Stimulated activated CD8-positive, alpha-beta memory T cell treated with anti-CD3 and anti-CD28 coated beads, Interleukin-12 subunit alpha, Interleukin-12 subunit beta, amount 100 ng/mL, for 24 hours (primary cell): ENCODE data around the gene RMDN3.
A peak's percentile ranks its signal among the peaks of the same experiment; 100 is the strongest.

ENCODE experiments used
- DNase-seq: peaks from one replicate; pipeline ENCODE4 v3.0.0-alpha.2; 2020; ENCODE audit errors: extremely low read depth

RMDN3 gene

GRCh38 chr15:40694688-40695468 is 60.2 kb downstream of the RMDN3 start, which contains the start of gene RAD51:
Gene RAD51, plus strand, starts transcription at chr15:40695174. Its CDS starts 3,585 bp downstream, at chr15:40698759.
- DNase-seq: peak; percentile 74

GRCh38 chr15:40693904-40694687 is 61.0 kb downstream of the RMDN3 start:
- no peak for DNase-seq

- DNase-seq: no peak
Observed at GRCh38 chr15:40691737-40692136, 63.3 kb downstream of the RMDN3 start.

- no peak for DNase-seq
Observed at GRCh38 chr15:40688932-40689799, 65.9 kb downstream of the RMDN3 start.
